Omental fat pad (tissue), 4 donors: Measurements from ENCODE around the gene TSNAX. TPM values are rescaled to one million over a fixed set of nuclear protein-coding genes. Genes with fewer than 3 reads are reported as not detected.

Source experiments
- ATAC-seq: fragments of 150-250 bp; one replicate; pipeline ENCODE4 v1.9.1; 2016; ENCODE audit warnings: mild to moderate bottlenecking, moderate library complexity; ENCODE audit not compliant: low FRiP score
- DNase-seq: peaks from one replicate; pipeline ENCODE4 v3.0.0-alpha.2; 2019; ENCODE audit warnings: low spot score
- total RNA-seq, 4 donors: library from RNA; depleted of rRNA; stranded (reverse); fragments of >200 nt; gene quantifications; one replicate each; pipeline ENCODE4 v1.1.0, GENCODE V29; 2016
- TF ChIP-seq, protein P1 (sequence below), 3 donors: fragments of 450-650 bp; IDR thresholded peaks; one replicate each; pipeline ENCODE4 v1.5.1; 2016 to 2017; ENCODE audit warnings: antibody characterized with exemption in 3 of 3, mild to moderate bottlenecking in 3 of 3, moderate library complexity in 2 of 3

TSNAX gene
- total RNA-seq, 4 donors from 2014 or later: 17.1 to 25.2 (median 20.1) TPM

DNA sequence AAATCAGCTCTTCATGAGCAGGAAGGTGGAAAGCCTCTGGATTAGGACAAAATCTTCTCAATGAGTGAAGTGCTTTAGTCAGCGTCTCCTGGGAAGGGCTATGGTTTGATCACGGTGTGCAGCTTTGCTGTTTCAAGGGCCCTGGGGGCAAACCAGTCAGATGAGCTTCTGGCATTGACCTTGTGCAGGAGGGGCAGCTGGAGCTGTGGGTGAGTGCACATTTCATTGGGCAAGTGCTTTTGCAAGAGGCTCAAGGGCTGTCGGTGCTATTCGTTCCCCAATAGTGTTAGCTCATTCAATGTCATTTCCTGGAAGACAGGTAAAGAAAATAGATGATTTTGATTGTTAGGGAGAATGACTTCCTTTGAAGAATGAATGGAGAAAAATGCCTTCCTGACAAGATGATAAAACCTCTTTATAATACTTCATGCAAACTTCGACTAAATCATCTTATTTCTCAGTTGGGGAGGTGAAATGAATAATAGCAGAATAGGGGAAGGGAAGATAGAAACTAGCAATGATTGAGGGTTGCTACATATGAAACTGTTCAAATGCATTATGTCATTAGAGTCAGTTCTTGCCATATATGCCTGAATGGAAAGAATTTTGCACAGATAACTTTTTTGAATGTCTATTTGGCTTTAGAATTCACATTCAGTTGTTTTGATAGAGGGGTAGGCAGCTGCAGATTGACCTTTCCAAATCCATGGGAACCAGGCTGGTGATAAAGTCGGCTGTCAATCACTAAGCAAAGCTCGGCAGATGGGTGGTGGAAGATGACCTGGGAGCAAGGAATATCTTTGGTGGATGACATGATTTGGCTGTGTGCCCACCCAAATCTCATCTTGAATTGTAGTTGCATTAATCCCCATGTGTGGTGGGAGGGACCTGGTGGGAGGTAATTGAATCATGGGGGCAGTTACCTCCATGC is 85.2 kb downstream of the TSNAX start:
- no peak for DNase-seq
- no peak for ATAC-seq
- TF ChIP-seq, protein P1, sequence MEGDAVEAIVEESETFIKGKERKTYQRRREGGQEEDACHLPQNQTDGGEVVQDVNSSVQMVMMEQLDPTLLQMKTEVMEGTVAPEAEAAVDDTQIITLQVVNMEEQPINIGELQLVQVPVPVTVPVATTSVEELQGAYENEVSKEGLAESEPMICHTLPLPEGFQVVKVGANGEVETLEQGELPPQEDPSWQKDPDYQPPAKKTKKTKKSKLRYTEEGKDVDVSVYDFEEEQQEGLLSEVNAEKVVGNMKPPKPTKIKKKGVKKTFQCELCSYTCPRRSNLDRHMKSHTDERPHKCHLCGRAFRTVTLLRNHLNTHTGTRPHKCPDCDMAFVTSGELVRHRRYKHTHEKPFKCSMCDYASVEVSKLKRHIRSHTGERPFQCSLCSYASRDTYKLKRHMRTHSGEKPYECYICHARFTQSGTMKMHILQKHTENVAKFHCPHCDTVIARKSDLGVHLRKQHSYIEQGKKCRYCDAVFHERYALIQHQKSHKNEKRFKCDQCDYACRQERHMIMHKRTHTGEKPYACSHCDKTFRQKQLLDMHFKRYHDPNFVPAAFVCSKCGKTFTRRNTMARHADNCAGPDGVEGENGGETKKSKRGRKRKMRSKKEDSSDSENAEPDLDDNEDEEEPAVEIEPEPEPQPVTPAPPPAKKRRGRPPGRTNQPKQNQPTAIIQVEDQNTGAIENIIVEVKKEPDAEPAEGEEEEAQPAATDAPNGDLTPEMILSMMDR (IDR thresholded peaks at IDR 0.05): no peak

Other genes starting within 250 kb of the TSNAX start
- gene EXOC8, start 190.8 kb upstream of the TSNAX start, total RNA-seq: 10 to 100 TPM; 12.1 to 21.0 (median 16.9) TPM
- 10 to 100 TPM; 11.2 to 31.6 (median 20.9) TPM for gene SPRTN, start 190.4 kb upstream of the TSNAX start, total RNA-seq
- gene EGLN1, start 106.4 kb upstream of the TSNAX start, total RNA-seq: 10 to 100 TPM; 24.6 to 48.2 (median 37.2) TPM
- gene DISC1, start 98.1 kb downstream of the TSNAX start, total RNA-seq: 10 to 100 TPM in 3 of 4 donors, 1 to 10 TPM in 1; 9.6 to 27.9 (median 13.0) TPM